Measurements from ENCODE around the gene STAG1.
"Not testable (repeated sequence)": the region's sequence is repeated elsewhere in the genome, so short reads cannot be mapped to it uniquely, and the experiment has no call there.

Gene STAG1

DNA sequence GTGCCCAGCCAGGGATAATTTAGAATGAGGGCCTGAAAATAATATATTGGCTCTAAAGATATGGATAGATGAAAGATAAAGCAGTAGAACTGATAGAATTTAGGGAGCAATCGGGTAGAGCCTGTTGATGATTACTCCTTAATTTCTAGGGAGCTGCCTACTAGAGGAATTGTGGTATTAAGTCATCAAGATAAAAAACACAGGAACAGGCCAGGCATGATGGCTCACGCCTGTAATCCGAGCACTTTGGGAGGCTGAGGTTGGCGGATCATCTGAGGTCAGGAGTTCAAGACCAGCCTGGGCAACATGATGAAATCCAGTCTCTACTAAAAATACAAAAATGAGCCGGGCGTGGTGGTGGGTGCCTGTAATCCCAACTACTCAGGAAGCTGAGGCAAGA lies 371.6 kb downstream of the STAG1 start:
- DNase-seq: no peak

DNA sequence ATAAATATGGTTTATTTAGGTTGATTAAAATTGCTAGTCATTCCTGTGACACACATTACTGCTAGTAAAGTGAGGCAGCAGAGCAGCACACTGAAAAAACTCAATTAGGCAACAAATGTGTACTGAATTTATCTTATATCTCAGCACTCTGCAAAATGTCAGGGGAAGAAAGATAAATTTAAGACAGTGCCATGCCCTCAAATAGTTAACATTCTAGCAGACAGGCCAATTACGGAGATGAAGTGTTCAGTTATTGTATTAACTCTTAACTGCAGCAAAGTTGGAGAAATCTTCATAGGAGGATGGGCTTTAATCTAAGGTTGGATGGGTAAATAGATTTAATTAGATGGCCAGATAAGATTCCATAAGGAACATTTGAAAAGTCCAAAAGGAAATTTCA lies 374.2 kb downstream of the STAG1 start:
- DNase-seq: no peak

DNA sequence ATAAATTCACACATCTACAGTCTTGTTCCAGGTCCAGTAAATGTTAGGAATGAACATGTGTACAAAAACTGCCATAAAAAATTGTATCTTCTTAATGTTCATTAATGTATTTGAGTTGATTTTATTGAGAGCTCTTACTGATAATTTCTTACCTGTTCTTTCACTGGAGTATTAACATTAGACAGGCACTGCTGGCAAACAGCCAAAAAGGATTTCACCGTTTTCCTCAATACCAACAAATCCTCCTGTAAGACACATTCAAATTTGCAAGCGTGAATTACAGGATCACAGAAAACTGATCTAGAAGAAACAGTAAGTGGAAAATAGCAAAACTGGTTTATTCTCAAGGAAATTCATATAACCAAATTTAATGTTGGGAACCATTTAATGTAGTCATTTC lies 374.7 kb downstream of the STAG1 start:
- no peak for DNase-seq

DNA sequence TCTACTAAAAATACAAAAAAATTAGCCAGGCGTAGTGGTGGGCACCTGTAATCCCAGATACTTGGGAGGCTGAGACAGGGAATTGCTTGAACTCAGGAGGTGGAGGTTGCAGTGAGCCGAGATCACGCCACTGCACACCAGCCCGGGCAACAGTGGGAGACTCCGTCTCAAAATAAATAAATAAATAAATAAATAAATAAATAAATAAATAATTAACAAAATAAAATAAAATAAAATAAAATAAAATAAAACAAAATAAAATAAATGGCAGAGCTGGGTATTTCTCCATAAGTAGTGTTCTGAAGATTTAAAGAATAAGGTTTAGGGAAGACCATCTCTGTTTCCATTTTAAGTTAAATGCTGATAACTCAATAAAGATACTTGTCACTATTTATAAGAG lies 376.4 kb downstream of the STAG1 start:
- not testable (repeated sequence) for DNase-seq

GRCh38 chr3:136366289-136366688 lies 385.9 kb downstream of the STAG1 start:
- no peak for DNase-seq

GRCh38 chr3:136353461-136353860 lies 398.7 kb downstream of the STAG1 start:
- no peak for DNase-seq

- DNase-seq: no peak
These were observed 400.3 kb downstream of the STAG1 start for GRCh38 chr3:136351905-136352304.

GRCh38 chr3:136351351-136351750 lies 400.8 kb downstream of the STAG1 start:
- no peak for DNase-seq

DNA sequence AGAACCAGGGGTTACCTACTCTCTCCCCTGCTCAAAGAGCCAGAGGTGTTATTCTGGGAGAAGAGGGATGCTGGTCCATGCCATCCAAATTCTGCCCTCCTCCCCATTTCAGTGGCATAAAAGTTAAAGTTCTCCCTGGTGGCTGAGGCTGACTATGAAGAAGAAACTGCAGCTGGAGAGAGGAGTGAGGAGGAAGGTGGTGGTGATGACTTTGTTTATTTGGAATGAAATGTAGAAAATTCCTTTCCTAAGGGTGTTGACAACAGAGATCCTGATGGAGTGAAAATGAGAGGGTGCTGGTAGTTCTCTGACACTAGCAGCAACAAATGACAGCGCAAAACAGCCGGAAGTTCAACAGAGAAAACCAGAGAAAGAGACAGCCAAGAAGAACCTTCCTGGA lies 401.6 kb downstream of the STAG1 start:
- no peak for DNase-seq

DNA sequence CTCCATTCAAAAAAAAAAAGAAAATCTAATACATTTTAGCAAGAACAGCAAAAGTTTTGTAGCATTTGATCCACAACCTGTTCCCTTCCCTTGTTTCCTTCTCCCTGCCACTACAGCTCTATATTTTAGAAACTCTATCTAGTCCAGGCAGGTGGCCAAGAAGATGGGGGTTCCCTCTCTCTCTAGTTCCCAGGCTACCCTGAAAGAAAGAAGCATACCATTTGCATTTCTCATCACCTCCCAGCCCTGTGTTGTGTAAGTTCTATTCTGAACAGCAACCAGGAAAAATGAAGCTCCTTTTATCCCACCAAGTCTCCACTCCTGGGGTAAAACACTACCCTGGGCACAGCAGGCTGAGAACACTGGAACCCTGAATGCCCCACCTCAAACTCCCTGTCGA lies 402.0 kb downstream of the STAG1 start:
- no peak for DNase-seq

- DNase-seq: no peak
These were observed 405.7 kb downstream of the STAG1 start for GRCh38 chr3:136346486-136346885.

DNA sequence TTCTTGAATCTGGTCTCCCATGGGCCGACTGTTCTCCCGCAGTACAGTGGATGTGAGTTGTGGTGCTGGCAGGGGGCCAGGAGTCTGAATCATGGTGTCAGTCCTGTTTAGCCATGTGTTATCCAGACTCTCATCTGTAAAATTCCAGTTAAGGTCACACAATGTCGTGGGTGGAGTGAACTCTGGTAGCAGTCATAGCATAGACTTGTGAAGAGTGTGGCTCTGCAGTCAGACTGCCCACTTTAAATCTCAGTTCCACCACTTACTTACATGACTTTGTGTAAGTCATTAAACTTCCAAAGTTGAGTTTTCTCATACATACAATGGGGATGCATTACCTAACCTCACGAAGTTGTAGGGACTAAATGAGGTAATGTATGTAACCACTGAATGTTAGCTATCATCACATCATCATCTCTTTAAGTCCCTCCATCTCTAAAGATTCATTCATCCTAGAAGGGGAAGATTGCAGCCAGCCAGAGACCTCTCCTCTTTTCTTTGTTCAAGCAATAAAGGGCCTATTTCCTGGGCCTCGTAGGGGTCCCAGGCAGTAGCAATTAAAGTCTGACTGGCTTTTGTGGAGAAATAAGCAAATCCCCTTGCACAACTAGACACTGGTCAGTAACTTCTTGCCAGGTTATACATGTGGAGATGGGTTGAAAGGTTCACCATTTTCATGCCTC lies 408.2 kb downstream of the STAG1 start:
- no peak for DNase-seq

DNA sequence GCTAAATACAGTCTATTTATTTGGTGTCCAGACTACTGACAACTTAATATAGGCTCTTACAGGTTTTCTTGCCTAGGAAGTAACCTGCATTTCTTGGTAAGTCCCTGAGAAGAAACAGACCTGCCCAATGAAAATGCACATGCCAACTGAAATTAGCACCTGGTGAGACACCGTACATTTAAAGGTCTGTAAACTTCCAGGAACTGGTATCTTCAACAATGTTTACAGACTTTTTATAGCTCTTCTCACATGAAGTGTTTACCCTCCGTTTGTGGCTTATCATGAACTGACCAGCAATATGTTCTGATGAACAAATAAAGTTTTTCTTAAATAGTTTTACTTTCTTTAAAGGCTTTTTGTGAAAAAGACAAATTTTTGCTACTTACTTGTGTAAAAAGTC lies 408.7 kb downstream of the STAG1 start:
- no peak for DNase-seq

- no peak for DNase-seq
These were observed 415.7 kb downstream of the STAG1 start for GRCh38 chr3:136336329-136337100.

DNA sequence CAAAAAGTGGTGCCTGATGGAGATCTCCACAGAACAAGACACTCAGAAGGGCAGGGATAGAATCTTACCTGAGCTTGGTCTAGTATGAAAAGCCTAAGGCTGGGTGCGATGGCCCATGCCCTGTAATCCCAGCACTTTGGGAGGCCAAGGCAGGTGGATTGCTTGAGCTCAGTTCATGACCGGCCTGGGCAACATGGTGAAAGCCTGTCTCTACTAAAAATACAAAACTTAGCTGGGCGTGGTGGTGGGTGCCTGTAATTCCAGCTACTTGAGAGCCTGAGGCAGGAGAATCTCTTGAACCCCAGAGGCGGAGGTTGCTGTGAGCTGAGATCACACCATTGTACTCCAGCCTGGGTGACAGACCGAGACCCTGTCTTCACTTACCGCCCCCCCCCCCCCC lies 417.5 kb downstream of the STAG1 start:
- DNase-seq: not testable (repeated sequence)

DNA sequence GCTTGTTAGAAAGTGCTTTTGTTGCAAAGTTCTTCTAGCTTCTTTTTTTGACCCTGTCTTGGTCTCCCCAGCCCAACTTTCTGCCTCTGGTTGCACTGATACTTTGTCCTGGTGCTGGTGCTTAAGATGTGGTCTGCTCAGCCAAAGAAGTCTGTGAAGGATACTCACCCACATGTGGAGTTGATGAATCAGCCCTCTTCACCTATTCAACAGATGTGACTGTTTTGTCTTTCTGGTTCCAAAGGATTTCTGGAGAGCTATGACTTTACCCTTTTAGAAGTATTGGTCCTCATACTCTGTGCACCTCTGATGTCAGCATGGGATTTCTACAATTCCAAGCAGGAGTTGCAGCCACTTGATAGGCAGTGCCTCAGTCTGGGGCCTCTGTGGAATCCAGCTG lies 418.0 kb downstream of the STAG1 start:
- no peak for DNase-seq

- no peak for DNase-seq
These were observed 419.4 kb downstream of the STAG1 start for GRCh38 chr3:136332776-136333175.

GRCh38 chr3:136332302-136332701 lies 419.9 kb downstream of the STAG1 start:
- DNase-seq: no peak

DNA sequence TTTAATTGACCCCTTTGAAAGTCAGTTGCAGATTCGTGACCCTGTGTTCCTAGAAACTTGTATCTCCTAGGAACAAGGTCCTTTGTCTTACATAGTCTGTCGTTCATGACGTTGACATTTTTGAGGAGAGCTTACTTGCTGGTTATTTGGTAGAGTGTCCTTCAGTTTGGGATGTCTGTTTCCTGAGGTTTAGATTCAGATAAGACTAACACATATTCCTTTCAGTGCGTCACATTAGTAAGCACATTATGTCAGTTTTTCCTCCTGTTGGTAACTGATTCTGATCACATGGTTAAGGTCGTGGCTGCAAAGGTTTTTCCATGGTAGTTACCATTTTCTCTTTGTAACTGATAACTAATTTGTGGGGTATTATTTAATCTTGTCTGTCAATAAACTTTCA lies 421.3 kb downstream of the STAG1 start:
- DNase-seq: no peak

DNA sequence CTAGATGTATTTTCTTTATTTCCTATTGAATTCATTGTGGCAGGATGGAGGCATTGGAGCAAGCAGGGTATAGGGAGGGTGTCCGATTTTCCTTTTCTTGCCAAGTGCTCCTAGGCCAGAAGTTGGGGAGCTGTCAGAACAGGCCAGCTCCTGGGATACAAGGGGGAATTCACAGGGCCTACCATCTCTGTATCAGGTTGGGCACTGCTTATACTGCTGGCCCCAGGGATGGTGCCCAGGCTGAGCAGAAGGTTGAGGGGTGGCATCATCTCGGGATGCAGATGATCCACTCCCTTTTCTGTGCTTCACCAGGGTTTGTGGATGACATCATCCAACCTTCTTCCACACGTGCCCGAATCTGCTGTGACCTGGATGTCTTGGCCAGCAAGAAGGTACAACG lies 422.6 kb downstream of the STAG1 start:
- no peak for DNase-seq

- DNase-seq: no peak
These were observed 424.5 kb downstream of the STAG1 start for GRCh38 chr3:136327671-136328070.

GRCh38 chr3:136326316-136326715 lies 425.9 kb downstream of the STAG1 start:
- DNase-seq: no peak

GRCh38 chr3:136311968-136312367 lies 440.2 kb downstream of the STAG1 start:
- DNase-seq: no peak

DNA sequence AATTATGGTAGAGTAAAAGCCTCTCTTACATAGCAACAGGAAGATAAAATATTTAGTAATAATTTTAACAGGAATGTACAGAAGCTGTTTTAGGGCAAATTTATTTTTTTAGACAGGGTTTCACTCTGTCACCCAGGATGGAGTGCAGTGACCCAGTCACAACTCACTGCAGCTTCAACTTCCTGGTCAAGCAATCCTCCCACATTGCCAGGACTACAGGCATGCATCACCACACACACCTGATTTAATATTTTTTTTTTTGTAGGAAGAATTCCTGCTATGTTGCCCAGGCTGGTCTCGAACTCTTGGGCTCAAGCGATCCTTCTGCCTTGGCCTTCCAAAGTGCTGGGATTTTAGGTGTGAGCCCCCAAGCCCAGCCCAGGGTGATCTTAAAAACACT lies 440.9 kb downstream of the STAG1 start:
- DNase-seq: no peak

- no peak for DNase-seq
These were observed 446.3 kb downstream of the STAG1 start for GRCh38 chr3:136305879-136306278.

Measured in activated CD8-positive, alpha-beta memory T cell treated with anti-CD3 and anti-CD28 coated beads for 24 hours (primary cell).